Ovary (tissue), 3 donors: ENCODE measurements around the gene NME7.

ENCODE experiments used
- CTCF ChIP-seq, 3 donors: fragments of 450-650 bp in 2 of 3; fragments of 200-600 bp in 1 of 3; IDR thresholded peaks; one replicate each; pipeline versions ENCODE4 v1.5.1 to v1.8.0; 2016 to 2022; ENCODE audit warnings: antibody characterized with exemption in 3 of 3, mild to moderate bottlenecking in 1 of 3
- EP300 ChIP-seq: sonication (generic); formaldehyde crosslinking; IDR thresholded peaks from one replicate; pipeline ENCODE4 v1.6.1; 2017; ENCODE audit warnings: antibody characterized with exemption
- POLR2A ChIP-seq: fragments of 450-650 bp; IDR thresholded peaks from one replicate; pipeline ENCODE4 v1.6.1; 2017; ENCODE audit warnings: antibody characterized with exemption, mild to moderate bottlenecking, moderate library complexity
- donor health status: DM: no; HTN: no; CAD: no.

- TF ChIP-seq POLR2A (no peak), CTCF (IDR thresholded peaks at IDR 0.05) (no peak), EP300 (no peak)
These were observed 240.3 kb downstream of the NME7 start for GRCh38 chr1:169127305-169127704.
